Measurements from ENCODE around the gene POLR2L.

- TF ChIP-seq CTCF (IDR thresholded peaks at IDR 0.05), result no peak
- no peak for TF ChIP-seq POLR2AphosphoS5 (IDR thresholded peaks at IDR 0.05; ENCODE audit: low read depth, low read length)
- TF ChIP-seq SIN3A (IDR thresholded peaks at IDR 0.05; ENCODE audit: borderline replicate concordance, insufficient read depth, low read depth, low read length), result no peak
- TF ChIP-seq REST (IDR thresholded peaks at IDR 0.05; ENCODE audit: insufficient read depth in 1 of 2, low read depth in 2 of 2, low read length in 1 of 2), result no peak
Observed at GRCh38 chr11:836274-836673, 6.1 kb downstream of the POLR2L start.
